NCI-H526 treated with DMSO at 0.1 percent for 48 hours (cell line): ENCODE data around the gene KCTD2.
"Not testable (repeated sequence)": the region's sequence is repeated elsewhere in the genome, so short reads cannot be mapped to it uniquely, and the experiment has no call there.

Source experiments
- DNase-seq: peaks from one replicate; lab custom pipeline; 2025; lab: John Stamatoyannopoulos, UW

The KCTD2 gene

DNA sequence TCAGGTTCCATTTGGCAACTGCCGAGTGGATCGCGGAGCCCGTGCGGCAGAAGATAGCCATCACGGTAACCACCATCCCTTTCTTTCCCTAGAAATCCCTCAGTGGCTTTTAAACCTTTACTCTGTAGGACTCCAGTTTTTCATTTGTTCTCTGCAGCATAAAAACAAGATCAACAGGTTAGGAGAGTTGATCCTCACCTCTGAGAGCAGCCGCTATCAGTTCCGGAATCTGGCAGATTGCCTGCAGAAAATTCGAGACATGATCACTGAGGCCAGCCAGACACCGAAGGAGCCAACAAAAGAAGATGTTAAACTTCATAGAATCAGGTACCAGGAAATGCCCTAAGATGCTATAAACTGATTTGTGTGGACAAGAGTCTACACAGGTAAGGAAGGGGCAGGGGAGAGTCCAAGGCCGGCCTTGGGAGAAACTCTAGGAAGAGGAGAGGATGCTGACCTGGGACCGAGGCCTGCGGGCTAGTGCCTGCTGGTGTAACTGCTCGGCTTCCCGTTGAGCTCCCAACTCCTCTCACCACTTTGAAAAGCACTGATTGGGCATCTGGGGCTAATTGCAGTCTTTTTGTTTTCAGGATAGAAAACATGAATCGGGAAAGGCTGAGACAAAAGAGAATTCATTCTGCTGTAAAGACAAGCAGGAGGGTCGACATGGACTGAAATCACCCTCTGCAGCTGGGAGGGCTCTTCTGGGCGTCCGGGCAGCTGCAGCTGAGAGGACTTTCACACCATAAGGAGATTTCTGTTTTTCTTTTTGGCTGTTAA is 26.5 kb upstream of the KCTD2 start:
- DNase-seq = no peak

DNA sequence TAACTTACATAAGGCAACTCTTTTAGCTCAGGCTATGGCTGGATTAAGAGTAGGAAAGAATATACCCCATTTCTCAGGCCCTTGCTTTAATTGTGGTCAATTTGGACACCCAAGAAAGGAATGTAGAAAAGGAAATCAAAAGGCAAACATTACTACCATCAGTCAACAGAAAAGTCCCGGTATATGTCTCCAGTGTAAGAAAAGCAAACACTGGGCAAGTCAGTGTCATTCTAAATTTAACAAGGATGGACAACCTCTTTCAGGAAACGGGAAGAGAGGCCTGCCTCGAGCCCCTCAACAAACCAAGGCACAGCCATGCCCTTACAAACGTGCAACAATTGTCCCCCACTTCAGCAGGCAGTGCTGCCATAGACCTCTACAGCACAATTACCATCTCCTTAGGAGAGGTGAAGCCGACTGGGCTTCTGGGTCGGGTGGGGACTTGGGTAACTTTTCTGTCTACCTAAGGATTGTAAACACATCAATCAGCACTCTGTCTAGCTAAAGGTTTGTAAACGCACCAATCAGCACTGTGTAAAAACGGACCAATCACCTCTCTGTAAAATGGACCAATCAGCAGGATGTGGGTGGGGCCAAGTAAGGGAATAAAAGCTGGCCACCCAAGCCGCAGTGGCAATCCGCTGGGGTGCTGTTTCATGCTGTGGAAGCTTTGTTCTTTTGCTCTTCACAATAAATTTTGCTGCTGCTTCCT is 22.2 kb upstream of the KCTD2 start:
- no peak for DNase-seq

DNA sequence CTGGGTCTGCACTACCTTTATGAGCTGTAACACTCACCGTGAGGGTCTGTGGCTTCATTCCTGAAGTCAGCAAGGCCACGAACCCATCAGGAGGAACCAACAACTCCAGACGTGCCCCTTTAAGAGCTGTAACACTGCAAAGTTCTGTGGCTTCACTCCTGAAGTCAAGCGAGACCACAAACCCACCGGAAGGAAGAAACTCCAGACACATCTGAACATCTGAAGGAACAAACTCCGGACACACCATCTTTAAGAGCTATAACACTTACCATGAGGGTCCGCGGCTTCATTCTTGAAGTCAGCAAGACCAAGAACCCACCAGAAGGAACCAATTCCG is 21.7 kb upstream of the KCTD2 start:
- DNase-seq = not testable (repeated sequence)

DNA sequence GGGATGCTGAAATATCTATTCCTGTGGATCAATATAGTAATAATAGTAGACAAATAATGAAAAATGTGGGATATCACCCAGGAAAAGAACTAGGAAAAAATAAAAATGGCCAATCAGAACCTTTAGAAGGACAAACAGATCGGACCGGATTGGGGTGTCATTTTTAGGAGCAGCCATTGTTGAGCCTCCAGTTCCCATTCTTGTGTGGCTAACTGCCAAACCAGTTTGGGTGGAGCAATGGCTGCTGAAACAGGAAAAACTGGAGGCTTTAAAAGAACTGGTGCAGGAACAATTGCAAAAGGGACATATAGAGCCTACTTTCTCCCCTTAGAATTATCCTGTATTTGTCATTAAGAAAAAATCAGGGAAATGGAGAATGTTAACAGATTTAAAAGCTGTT is 20.4 kb upstream of the KCTD2 start:
- DNase-seq = not testable (repeated sequence)

DNA sequence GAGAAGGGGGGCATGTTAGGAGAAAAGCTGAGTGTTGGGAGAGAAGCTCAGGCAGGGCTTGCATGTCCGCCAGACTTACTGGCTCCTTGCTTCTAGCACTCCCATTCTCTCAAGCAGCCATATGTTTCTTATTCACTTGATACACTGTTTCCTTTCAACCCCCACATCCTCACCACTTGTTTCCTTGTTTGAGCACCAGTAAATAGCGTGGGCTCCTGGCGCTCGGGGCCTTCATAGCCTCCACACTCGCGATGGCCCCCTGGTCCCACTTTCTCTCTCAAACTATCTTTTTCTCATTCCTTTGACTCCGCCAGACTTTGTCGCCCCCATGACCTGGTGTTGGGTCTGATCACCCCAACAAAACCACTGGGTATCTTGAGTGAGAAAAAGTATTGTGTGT is 16.9 kb upstream of the KCTD2 start:
- DNase-seq = no peak

DNA sequence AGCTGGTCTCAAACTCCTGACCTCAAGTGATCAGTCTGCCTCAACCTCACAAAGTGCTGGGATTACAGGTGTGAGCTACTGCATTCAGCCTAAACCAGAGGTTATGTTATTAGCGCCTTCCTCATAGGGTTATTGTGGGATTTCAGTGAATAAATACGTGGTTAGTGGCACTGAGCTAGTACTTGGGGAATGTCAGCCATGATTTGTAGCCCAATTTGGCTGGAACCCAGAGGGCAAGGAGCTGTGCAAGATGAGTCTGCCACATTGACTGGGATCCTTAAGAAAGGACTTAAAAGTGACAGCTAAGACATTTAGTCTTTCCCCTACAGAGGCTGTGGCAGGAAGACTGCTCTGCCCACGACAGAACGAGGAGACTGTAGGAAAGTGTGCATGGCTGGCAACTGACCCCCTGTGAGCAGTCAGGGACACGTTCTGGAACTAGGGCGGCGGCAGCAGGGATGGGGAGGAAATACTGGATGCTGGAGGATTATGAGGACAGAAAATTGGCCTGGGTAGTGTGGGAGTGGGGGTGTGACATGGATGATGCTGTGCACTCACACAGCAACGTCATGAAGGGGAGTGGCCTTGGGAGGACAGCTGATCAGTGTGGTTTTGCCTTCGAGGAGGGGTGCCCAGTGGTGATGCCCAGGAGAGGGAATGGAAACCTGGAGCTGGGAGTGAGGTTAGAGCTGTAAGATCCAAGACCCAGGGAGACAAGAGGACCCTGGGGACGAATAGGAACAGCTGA is 14.9 kb upstream of the KCTD2 start:
- peak; percentile 79 for DNase-seq

DNA sequence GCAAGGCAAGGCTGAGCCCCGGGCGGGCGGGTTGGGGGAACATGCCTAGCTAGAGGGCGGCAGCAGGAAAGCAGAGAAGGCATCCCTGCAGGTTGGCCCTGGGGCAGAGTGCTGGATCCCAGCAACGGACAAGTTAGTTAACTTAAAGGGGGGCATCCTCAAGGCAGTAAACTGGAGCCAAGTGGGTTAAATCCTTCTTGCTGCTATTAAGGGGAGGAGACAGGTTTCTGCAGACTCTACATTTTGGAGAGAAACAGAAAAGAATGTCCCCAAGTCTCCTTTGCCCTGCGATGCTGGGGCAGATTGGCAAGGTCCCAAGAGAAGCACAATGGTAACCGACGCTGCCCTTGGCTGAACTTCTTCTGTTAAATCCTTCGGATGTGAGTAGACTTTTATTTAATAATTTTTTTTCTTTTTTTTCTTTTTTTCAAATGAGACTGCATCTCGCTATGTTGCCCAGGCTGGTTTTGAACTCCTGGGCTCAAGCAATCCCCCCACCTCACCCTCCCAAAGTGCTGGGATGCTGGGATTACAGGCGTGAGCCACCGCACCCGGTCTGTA is 14.2 kb upstream of the KCTD2 start:
- DNase-seq = no peak

DNA sequence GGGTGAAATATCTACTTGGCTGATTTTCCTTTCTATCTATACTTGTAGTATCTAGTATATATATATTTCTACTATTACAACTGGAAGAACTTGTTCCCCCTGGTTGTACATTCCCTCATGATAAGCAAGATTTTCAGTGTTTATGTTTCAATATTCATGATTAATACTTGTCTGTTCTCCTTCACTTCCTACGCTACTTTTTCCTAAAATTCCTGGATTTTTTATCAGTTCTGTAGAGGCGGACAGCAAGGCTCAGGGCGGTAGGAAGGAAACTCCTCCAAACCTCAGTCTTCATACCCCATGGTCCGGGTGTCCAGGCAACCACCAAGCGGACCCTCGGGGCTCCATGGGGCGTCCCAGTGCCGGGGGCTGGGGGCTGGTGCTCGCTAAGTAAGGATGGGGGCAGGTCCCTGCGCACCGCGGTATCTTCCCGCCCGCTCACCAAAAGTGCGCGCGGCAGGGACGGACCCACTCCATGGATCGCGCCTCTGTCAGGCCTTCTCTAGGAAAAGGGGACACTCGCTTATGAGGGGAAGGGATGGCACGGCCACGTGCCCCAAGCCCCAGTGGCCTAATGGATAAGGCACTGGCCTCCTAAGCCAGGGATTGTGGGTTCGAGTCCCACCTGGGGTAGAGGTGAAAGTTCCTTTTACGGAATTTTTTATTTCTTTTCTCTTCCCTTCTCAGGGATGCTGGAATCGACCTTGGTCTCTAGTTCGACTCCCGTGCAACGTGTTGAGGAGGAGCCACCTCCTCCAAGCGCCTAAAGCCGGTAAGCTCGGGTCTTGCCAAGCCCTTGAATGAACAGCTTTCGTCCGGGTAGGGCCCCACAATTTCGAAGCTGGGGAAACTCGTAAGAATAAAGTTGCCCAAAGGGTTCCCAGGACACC is 13.4 kb upstream of the KCTD2 start:
- DNase-seq = peak; percentile 66

DNA sequence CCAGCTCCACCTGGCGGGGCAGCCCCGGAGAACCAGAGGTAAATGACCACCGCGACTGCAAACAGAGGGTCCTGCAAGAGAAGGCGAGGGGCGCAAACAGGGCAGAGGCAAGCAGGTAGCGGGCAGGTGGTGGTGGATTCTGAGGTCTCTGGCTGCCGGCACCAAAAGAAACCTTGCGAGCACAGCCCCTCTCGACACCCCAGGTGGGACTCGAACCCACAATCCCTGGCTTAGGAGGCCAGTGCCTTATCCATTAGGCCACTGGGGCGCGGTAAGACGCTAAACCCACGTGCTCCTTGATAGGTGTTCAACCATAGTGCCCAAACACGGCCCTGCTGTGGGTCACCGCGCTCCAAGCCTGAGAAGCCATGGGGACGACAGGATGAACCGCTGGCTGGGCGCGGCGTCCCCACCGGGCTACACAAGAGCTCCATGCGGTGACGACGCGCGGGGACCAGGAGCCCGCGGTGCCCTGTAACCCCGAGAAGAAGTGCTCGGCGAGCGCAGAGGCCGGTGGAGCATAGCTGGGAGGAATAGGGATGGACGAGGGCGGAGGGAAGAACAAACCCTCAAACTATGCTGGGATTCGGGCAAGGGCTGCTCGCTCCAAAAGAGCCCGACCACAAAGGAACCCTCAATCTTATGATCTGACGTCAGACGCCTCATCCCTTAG is 12.7 kb upstream of the KCTD2 start:
- peak; percentile 82 for DNase-seq

DNA sequence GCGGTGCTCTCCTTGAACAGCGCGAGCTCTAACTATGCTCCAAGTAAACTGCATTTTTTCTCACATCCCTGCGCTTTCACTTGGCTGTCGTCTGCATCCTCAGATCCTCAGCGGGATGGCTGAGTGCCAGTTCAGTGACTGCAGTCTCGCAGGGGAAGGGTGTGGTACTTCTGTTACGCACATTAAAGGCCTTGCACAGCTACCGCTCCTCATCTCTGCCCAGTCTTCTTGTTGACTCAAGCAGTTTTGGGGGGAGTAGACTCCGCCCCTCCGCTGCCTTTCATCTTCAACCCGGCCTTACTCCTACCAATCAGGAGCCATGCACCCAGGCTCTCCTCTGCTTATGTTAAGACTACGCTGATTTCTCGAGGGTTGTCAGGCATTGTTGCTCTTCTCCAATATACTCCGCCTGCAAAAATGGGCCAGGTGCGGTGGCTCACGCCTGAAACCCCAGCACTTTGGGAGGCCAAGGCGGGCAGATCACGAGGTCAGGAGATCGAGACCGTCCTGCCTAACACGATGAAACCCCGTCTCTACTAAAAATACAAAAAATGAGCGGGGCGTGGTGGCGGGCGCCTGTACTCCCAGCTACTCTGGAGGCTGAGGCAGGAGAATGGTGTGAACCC is 10.3 kb upstream of the KCTD2 start:
- no peak for DNase-seq

DNA sequence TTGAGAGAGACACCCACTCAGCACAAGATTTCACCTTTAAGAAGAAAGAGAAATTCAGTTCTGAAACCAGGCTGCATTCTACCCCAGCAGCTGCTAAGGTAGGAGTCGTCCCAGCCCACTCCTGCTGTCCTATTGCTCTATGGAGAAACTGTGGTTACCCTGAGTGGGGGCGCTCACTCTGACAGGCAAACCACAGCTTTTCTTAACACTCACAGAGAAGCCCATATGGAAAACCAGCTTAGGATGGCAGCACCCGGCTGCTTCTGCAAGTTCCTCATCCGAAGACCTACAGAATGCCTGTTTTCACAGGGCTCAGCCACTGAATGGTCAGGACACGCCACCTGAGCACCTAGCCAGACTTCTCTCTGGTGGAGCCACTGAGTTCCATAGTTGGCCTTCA is 7.8 kb upstream of the KCTD2 start:
- no peak for DNase-seq

DNA sequence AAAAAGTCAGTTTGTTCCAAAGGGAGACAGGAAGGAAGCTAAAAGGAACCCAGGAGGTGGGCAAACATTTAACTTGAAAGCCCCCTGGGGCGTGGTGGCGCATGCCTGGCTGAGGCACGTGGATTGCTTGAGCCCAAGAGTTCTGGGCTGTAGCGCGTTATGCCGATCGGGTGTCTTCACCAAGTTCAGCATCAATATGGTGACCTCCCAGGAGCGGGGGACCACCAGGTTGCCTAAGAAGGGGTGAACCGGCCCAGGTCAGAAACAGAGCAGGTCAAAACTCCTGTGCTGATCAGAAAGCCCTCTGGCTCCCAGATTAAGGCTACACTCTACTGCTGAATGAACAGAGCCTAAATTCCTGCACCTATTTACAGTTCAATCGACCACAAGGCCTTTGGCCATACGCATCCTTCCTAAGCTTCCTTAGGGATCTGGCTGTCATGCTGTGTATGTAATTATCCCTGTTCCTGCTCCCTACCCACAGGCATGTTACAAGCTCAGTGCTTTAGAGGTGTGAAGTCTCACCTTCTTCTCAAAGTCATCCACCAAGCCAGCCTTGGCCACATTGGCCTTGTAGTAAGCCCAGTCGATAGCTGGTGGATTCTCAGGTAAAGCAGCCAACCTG is 5.3 kb upstream of the KCTD2 start:
- DNase-seq = no peak

DNA sequence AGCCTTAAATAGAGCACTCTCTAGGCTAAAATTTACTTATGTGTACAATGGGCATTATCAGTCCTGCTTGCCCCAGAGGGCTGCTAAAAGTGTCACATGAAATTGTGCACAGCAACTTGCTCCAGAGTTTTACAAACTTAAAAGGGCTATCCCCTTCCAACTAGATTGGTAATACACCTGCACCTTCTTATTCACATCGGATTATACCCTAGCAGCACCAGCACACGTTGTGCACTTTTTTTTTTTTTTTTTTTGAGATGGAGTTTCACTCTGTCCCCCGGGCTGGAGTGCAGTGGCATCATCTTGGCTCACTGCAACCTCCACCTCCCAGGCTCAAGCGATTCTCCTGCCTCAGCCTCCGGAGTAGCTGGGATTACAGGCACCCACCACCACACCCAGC is 3.2 kb upstream of the KCTD2 start:
- DNase-seq = not testable (repeated sequence)

DNA sequence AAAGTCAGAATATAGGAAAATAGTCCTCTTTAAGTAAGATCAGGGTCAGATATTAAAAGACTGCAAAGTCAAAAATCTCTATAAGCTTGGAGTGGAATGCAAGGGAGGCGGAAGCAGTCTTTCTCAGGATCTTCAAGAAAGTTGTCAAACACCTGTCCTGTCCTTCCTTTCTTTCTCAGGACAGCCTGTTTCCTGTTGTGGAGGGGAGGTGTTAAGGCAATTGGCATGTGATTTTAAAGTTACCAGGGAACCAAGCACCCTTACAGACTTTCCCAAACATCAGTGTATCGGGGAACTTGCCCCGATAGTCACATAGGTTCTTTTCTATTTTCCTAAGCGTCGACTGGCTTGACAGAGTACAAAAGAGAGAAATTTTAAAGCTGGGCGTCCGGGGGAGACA is 2.3 kb upstream of the KCTD2 start:
- no peak for DNase-seq

DNA sequence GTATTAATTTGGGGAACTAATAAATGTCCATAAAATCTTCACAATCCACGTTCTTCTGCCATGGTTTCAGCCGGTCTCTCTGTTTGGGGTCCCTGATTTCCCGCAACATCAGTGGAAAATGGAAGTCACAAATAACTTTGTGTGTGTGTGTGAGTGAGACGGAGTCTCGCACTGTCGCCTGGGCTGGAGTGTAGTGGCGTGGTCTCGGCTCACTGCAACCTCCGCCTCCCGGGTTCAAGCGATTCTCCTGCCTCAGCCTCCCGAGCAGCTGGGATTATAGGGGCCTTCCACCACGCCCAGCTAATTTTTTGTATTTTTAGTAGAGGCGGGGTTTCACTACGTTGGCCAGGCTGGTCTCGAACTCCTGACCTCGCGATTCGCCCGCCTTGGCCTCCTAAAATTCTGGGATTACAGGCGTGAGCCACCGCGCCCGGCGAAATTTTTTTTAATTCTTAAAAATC is 1.0 kb upstream of the KCTD2 start:
- DNase-seq = not testable (repeated sequence)

DNA sequence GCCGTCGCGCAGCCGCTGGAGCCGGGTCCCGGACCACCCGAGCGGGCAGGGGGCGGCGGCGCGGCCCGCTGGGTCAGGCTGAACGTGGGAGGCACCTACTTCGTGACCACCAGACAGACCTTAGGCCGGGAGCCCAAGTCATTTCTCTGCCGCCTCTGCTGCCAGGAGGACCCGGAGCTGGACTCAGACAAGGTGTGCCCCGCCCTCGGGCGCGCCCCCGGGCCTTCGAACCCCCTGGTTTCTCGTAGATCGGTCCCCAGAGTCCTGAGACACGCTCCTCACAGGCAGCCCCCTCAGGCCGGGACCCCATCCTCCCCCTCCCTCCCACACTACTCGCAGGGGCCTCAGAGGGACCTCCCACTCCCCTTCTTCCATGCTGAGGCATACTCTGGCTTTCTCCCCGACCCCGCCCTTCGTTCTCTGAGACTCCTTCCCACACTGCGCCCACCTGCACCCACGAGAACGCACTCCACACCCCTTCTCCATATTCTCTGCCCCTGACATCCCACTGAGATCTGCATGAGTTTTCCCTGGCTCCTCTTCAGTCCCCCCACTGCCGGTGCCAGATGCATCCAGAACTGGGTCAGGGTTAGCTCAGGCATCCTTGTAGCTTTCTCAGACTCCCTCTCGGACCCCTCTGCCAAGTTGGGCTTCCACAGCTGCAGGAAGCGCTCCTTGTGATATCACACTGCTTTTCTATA is 523 bp downstream of the KCTD2 start:
- no peak for DNase-seq

DNA sequence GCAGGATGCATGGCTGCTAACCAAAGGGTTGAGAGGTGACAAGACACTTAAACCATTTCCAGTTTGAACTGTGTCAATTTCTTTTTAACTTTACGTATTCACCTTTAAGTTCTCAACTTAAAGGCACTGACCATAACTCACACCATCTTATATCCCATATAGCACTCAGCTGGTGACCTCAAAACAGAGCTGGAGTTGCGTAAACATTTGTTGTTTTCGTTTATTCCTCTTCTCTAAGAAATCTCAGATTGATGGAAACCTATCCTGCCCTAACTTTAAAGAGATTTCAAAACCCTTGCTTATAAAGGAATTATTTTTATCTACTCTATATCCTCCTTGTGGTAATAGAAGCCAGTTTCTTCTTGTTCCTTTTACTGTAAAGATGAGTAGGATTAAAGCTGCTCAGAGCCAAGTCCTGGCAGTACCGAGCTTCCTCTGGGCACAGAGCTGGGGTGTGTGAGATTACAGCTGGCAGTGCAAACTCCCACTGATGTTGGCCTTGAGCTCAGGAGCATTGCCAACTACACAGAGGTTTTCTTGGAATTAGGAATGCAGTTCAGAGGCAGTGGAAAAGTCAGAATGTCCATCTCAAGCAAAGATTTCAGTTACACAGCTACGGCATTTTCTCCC is 1.3 kb downstream of the KCTD2 start:
- no peak for DNase-seq

DNA sequence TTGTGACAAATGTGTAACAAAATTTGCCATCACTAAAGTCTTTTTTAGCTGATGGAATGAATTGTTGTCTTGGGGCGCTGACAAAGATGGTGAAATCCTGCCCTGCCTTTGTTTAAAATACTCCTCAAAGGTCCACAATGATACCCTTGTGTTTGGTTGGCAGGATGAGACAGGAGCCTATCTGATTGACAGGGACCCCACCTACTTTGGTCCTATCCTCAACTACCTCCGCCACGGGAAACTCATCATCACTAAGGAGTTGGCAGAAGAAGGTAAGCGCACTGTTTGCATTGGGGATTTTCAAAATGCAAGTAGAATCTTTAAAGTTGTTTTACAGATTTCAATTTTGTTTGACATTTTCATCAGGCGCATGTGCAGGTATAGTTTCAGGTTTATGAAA is 2.0 kb downstream of the KCTD2 start:
- DNase-seq = no peak

DNA sequence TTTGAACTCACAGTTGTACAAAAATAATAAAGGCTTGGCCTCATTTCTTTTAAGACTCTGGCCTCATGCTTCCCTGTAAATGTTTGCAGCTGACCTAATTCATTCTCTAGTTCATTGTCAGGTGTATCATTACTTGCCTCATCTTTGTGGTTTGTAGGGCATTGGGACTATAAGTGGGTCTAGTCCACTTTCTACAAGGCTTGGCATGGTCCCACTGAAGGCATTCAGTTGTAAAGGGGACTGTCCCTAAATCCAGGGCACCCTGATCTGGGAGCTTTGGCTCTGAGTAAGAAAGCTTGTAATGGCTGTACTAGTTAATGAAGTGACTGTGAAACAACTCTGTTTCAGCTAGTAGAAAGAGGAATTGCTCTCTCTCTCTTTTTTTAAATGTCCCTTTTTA is 2.7 kb downstream of the KCTD2 start:
- DNase-seq = no peak
